Activated CD4-positive, alpha-beta T cell treated with anti-CD3 and anti-CD28 coated beads, Interleukin-2, amount 50 U/mL, for 16 hours (primary cell): ENCODE measurements around the gene CDC14A.
"Not testable (repeated sequence)": the region's sequence is repeated elsewhere in the genome, so short reads cannot be mapped to it uniquely, and the experiment has no call there.

Source experiments
- DNase-seq: peaks from one replicate; pipeline ENCODE4 v3.0.0-alpha.2; 2020

CDC14A gene

DNA sequence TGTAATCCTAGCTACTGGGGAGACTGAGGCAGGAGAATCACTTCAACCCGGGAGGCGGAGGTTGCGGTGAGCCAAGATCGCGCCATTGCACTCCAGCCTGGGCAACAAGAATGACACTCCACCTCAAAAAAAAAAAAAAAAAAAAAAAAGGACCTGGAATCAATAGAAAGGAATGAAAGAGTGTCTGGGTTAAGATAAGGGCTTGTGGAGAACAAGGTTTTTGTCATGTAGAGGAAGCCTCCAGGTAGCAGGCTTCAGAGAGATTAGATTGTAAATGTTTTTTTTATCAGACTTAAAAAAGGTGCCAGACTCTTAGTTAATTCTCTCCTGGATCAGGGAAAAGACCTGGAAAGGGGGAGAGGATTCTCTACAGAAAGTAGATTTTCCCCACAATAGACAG, 14.4 kb upstream of the CDC14A start:
- not testable (repeated sequence) for DNase-seq

GRCh38 chr1:100339735-100340134, 12.6 kb upstream of the CDC14A start:
- not testable (repeated sequence) for DNase-seq

GRCh38 chr1:100340494-100340893, 11.8 kb upstream of the CDC14A start:
- DNase-seq, result no peak

DNA sequence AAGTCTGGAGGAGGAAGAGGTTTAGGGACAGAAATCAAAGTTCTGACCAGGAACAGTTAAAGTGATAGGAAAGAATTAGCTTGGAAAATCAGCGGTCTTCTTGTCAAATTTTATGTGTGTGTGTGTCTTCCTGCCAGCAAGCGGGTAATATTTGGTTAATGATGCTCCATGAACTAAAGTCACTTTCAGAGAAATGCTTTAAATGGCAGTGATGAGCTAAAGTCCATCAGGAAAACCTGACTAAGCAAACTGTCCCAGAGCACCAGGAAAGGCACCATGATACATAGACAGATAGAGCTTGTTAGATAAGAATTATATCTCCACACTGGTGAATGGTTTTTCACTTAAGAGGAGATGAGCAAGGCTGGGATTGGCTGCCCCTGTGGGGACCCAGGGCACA, 10.0 kb upstream of the CDC14A start:
- DNase-seq, result no peak

DNA sequence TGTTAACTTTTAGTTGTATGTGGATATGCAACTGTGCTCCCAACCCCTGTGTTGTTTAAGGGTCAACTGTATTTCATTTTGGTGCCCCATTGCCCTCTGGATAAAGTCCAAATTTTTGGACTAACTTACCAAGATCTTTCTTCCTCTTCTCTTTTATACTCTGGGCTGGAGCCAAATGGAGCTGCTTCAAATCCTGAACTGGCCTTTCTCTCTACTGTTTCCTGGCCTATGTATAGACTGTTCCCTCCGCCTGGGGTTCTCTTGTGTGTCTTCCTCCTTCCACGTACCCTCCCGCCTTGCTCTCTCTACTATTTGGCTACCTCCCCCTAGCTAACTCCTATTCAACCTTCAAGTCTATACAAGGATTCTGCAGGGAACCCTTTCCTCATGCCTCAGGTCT, 8.4 kb upstream of the CDC14A start:
- DNase-seq, result no peak

DNA sequence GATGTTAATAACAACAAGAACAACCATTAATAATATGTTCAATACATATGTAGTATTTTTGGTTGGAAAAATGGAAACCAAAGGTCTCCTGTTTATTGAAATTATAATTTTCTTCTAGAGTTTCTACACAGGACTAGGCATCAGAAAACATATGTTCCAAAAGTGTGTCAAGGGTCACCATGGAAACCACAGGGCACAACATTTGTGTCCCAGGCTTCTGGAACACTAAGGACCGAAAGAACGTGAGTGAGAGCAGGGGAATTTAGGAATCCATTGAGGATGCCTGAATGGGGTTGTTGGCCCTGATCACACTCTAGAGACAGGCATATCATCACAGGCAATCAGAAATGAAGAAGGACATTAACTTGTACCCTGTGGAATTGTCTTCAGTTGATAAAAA, 7.5 kb upstream of the CDC14A start:
- no peak for DNase-seq

DNA sequence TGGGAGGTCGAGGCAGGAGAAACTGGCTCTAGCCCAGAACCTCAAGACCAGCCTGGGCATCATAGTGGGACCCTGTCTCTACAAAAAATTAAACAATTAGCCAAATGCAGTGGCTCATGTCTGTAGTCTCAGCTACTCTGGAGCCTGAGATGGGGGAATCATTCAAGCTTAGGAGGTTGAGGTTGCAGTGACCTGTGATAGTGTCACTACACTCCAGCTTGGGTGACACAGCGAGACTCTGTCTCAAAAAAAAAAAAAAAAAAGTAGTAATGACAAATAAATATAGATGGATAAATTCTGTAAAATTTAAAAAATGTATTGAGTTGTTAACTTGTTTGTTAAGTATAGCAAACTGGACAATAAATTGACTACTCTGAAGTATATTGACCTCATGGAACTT, 5.9 kb upstream of the CDC14A start:
- no peak for DNase-seq

DNA sequence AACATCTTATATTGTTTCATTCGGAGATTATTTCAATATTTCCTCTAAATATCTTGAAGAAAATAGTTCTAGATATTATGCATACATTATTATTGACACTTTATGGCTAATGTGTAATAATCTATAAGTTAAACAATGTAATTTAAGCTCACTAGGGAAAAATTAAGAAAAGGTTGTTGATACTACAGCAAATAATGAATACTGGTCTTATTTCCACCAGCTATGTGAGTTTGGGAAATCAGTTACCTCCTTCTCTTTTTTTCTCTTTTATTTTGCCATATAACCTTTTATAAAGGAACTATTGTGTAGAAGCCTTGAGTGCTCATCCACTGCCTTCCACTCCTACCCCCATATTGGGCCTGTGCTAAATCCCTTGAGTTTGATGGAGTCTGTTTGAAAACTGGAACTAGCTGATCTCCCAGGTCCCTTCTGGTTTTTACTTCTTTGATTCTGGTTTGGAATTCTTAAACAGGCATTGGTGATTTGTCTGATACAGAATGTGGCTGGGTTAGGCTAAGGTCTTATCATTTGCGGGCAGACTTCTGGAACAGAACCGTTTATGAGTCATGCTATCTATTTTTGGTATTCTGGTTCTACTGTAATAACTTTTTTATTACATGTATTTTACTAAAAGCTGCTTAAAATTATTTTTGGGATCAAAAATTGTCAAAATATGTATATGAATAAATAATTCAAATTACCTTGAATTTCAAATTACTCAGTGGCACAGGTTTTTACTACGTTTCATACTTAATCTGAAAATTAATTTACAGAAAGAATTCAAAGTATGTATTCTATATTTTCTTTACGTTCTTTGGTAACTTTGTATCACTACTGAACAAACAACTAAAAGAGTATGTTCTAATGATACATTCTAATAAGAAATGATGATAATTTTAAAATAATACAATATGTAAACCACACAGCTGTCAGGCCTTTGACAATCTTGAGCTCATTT, 5.0 kb upstream of the CDC14A start:
- DNase-seq, result no peak

DNA sequence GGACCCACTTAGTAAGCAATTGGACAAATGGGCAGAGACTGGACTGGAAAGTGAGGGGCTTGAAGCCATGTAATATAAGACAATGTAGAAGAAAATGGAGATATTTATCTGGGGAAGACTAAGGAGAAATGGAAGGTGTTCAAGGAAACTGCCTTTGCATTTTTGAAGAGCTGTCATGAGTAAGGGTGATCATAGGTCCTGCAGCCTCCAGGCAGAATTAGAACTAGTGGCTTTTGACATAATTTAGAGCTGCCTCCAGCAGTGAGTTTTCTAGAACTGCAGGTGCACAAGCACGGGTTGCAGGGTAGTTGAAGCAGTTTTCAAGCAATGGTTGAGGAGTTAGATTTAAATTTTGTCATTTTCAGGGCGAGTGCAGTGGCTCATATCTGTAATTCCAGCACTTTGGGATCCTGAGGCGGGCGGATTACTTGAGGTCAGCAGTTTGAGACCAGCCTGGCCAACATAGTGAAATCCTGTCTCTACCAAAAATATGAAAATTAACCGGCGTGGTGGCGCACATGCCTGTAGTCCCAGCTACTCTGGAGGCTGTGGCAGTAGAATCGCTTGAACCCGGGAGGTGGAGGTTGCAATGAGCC, 3.7 kb upstream of the CDC14A start:
- no peak for DNase-seq

DNA sequence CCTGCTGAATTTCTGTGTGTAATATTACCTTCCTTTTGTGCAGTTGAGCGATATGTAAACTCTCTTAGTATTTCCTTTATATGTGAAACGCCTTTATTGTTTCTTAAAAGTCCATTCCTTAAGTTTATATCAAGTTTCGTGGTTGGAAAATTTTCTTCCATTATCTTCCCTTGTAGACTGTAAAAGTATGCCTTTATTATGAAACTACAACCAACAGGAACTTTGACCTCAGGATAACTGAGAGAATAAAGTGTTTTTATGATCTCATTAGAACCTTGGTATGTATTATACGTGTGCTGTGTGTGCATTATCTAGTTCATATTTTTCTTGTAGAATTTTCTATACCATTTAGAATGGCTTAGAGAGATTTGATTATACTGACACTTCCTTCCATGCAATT, 3.1 kb upstream of the CDC14A start:
- no peak for DNase-seq

DNA sequence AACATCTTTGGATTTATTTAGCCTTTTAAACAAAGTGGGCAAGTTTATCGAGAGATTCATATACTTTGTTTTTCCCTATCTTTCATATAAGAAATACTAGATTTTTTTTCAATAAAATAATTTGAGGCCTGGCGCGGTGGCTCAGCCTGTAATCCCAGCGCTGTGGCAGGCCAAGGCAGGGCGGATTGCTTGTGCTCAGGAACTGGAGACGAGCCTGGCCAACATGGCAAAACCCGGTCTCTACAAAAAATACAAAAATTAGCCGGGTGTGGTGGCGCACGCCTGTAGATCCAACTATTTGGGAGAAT, 1.6 kb upstream of the CDC14A start:
- no peak for DNase-seq

GRCh38 chr1:100351095-100351887, 1.0 kb upstream of the CDC14A start:
- peak; percentile 91 for DNase-seq

DNA sequence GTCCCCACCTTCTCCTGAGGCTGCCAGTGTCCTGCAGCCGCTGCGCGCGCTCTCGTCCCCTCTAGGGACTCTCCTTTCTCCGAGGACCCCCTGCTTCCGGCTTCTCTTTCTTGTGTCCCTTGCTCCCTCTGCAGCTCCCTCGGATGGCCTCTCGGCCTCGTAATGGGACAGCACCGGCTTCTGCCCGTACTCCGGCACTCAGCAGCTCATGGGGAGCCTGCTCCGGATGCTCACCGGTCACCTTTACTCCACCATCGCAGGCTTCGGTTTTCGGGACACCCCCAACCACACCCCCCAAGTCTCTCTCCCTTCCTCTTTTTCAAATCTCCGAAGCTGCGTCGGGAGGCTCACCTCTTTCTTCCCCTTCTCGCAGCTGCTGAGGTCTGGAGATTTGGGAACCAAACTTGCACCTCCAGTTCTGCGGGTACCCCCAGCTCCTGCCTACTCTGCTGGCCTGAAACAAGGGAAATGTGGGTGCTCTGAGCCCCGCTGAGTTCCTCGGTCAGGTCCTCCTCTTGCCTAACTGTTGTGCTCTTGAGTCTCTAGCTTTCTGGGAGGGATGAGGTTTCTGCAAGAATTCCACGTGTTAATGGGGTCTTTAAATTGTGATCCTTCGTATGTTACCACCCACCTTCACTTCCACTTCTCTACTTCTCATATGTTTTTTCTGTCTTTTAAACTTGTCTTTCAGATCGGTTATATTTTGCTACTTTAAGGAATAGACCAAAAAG, 930 bp downstream of the CDC14A start:
- DNase-seq, result peak; percentile 40

DNA sequence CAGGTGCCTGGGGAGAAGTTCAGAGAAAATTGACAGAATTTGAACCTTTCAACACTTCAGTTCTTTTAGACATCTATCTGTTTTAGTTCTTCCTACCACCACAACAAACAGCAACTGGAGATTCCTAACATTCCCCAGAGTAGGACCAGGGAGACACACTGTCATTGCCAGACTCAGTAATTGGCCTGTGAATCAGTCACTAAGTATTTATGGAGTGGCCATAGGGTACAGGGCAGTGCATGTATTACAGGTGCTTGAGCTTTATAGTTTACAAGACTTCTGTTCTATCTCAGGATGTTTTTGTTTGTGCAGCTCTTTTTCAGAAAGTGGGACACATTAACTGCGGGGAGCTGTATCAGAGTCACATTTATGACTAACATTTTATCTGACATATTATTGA, 1.7 kb downstream of the CDC14A start:
- DNase-seq, result no peak

DNA sequence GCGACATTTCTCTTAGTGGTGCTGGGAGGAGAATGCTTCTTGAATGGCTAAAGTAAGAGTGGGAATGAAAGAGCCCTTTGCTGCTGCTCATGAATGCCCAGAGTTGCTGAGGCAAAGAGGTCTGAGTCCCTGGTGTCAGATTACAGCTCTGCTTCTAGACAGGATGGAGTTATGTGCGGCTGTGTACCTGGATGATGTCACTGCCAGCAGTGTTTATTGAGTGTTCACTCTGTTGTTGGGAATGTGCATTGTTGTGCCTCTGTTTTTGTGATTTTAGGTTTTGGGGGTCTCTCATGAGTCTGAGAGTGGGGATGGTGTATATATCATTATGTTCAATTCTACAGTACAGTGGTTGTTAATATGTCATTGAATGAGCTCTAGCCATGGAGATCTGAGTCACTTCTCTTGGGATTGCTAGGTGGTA, 2.7 kb downstream of the CDC14A start:
- peak; percentile 26 for DNase-seq

DNA sequence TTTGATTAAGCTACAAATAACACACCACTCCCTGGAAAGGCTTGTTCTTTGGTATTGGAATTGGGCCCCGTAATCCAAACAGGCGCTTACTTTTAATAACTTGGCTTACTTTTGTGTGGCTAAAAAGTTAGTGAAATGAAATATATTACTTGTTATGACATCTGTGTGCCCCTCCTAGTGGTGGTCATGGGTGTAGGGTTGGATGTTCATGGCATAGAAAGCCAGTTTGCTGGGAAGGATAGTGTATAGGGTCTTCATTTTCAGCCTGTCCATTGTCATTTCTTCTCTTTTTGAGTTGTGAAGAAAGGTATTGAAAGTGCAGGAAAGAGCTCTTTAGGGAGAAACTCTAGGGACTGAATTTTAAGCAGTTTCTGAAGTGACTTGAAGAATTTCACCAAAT, 5.9 kb downstream of the CDC14A start:
- DNase-seq, result peak; percentile 29

- DNase-seq, result no peak
Observed at GRCh38 chr1:100359139-100359538, 6.8 kb downstream of the CDC14A start.

GRCh38 chr1:100360790-100361510, 8.6 kb downstream of the CDC14A start:
- no peak for DNase-seq

GRCh38 chr1:100361511-100362089, 9.3 kb downstream of the CDC14A start:
- no peak for DNase-seq

DNA sequence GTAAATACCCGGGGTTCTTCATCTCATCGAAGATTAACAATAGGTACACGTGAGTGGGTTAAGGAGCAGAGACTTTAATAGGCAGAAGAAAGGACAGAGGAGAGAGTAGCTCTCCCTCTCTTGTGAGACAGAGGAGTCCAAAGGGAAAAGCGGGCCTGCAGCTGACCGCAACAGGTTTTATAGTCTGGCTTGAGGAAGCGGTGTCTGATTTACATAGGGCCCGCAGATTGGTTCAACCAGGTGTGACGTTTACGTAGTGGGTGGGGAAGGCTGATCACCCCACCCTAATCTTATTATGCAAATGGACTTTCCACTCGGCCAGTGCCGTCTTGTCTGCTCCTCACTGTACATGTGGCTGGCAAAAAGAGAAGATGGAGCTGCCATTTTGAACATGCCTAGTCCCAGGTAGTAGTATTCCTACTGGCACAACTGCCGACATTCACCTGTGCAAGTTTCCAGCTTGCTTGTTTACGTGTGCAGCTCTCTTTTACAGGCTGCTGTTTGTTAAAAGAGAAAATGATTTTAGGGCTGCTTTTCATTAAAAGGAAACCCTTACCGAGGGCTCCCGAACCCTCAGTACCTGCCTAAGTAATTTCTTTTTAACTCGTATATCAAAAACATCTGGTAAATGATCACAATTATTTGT, 10.6 kb downstream of the CDC14A start:
- DNase-seq, result no peak

- no peak for DNase-seq
Observed at GRCh38 chr1:100363831-100364230, 11.5 kb downstream of the CDC14A start.
